Liver (tissue), 9 donors: Measurements from ENCODE around the gene SEMA5A. TPM values are rescaled to one million over a fixed set of nuclear protein-coding genes. Genes with fewer than 3 reads are reported as not detected.

ENCODE experiments used
- DNase-seq: peaks from one replicate; pipeline ENCODE4 v3.0.0-alpha.2; 2017; ENCODE audit warnings: low spot score
- H3K27ac ChIP-seq, 2 donors: one replicate each; pipeline ENCODE4 v1.7.0; 2013; ENCODE audit warnings: inconsistent platforms in 2 of 2, low read length in 2 of 2, control low read depth in 1 of 2, low read depth in 1 of 2, mild to moderate bottlenecking in 1 of 2
- H3K27me3 ChIP-seq, 4 donors: one replicate each; pipeline versions ENCODE4 v1.6.1 to v1.7.0; 2013; ENCODE audit warnings: low read length in 3 of 4, inconsistent platforms in 1 of 4, mild to moderate bottlenecking in 1 of 4, moderate library complexity in 1 of 4; ENCODE audit not compliant: control insufficient read depth in 4 of 4, insufficient read depth in 4 of 4
- H3K36me3 ChIP-seq, 4 donors: one replicate each; pipeline versions ENCODE4 v1.6.1 to v1.7.0; 2013; ENCODE audit warnings: low read length in 3 of 4, mild to moderate bottlenecking in 3 of 4, low read depth in 1 of 4, moderate library complexity in 1 of 4; ENCODE audit not compliant: control insufficient read depth in 4 of 4, insufficient read depth in 3 of 4
- H3K4me1 ChIP-seq, 4 donors: one replicate each; pipeline versions ENCODE4 v1.6.1 to v1.7.0; 2013; ENCODE audit warnings: low read length in 3 of 4, mild to moderate bottlenecking in 3 of 4, moderate library complexity in 1 of 4; ENCODE audit not compliant: control insufficient read depth in 4 of 4, insufficient read depth in 4 of 4
- H3K4me3 ChIP-seq, 3 donors: one replicate each; pipeline versions ENCODE4 v1.6.1 to v1.7.0; 2013; ENCODE audit warnings: low read length in 3 of 3, control low read depth in 1 of 3, low read depth in 1 of 3, mild to moderate bottlenecking in 1 of 3
- H3K9ac ChIP-seq, 2 donors: one replicate each; pipeline ENCODE4 v1.7.0; 2013; ENCODE audit warnings: low read length in 2 of 2, mild to moderate bottlenecking in 2 of 2, moderate library complexity in 2 of 2, control low read depth in 1 of 2, low read depth in 1 of 2
- H3K9me3 ChIP-seq, 4 donors: one replicate each; pipeline versions ENCODE4 v1.6.1 to v1.7.0; 2013; ENCODE audit warnings: low read length in 3 of 4; ENCODE audit not compliant: control insufficient read depth in 4 of 4
- CTCF ChIP-seq: fragments of 150-350 bp; IDR thresholded peaks from 2 replicates; pipeline ENCODE4 v1.5.1; 2017; ENCODE audit warnings: improper control_type of control experiment, low read depth, low read length; ENCODE audit not compliant: missing input control
- EGR1 ChIP-seq, 2 donors: IDR thresholded peaks; 2 replicates each; pipeline ENCODE4 v1.6.1; 2016 to 2018; ENCODE audit warnings: antibody characterized with exemption in 2 of 2, low read depth in 2 of 2
- FOXA2 ChIP-seq: IDR thresholded peaks from 2 replicates; pipeline ENCODE4 v1.6.1; 2016; ENCODE audit warnings: antibody characterized with exemption
- GABPA ChIP-seq, 2 donors: IDR thresholded peaks in 1 of 2; conservative IDR thresholded peaks in 1 of 2; 2 replicates each; pipeline ENCODE4 v1.6.1; 2016; ENCODE audit warnings: antibody characterized with exemption in 2 of 2, mild to moderate bottlenecking in 1 of 2, moderate library complexity in 1 of 2
- HNF4A ChIP-seq, 2 donors: conservative IDR thresholded peaks; 2 replicates each; pipeline ENCODE4 v1.6.1; 2016; ENCODE audit warnings: antibody characterized with exemption in 2 of 2, mild to moderate bottlenecking in 2 of 2
- HNF4G ChIP-seq: IDR thresholded peaks from 2 replicates; pipeline ENCODE4 v1.6.1; 2016; ENCODE audit warnings: antibody characterized with exemption
- NR2F2 ChIP-seq: IDR thresholded peaks from 2 replicates; pipeline ENCODE4 v1.6.1; 2016; ENCODE audit warnings: antibody characterized with exemption
- RXRA ChIP-seq, 2 donors: IDR thresholded peaks; 2 replicates each; pipeline ENCODE4 v1.6.1; 2017 to 2018; ENCODE audit warnings: antibody characterized with exemption in 2 of 2, mild to moderate bottlenecking in 1 of 2
- WGBS: extraction: QIAGEN DNeasy Blood & Tissue Kit; methylation state at CpG from one replicate; pipeline ENCODE4 v1.1.7; 2013; 5-methylcytosine and 5-hydroxymethylcytosine counted together
- polyA plus RNA-seq, 2 donors: library from polyadenylated mRNA; stranded (reverse) in 1 of 2; unstranded in 1 of 2; fragments of 200-250 nt in 1 of 2; fragments of >200 nt in 1 of 2; fragmentation: Nextera tagmentation in 1 of 2; extraction: Ambion mirVana in 1 of 2; gene quantifications; one replicate each; pipeline versions ENCODE4 v1.2.1 to v1.2.3, GENCODE V29; 2013 to 2015
- total RNA-seq, 2 donors: library from RNA; depleted of rRNA; stranded (reverse); fragments of >200 nt; gene quantifications; one replicate each; pipeline ENCODE4 v1.2.3, GENCODE V29; 2014
- TF ChIP-seq, protein P1 (sequence below): IDR thresholded peaks from 2 replicates; pipeline ENCODE4 v1.6.1; 2016; ENCODE audit warnings: antibody characterized with exemption, mild to moderate bottlenecking
- TF ChIP-seq, protein P2 (sequence below): IDR thresholded peaks from 2 replicates; pipeline ENCODE4 v1.6.1; 2016; ENCODE audit warnings: antibody characterized with exemption
- donor health status: healthy.
- donor health status: healthy.
- donor health status: healthy.
- donor health status: healthy.
- donor health status: healthy.

Gene SEMA5A
- total and polyA plus RNA-seq, 4 donors: 1.1 to 5.8 (median 3.2) TPM

DNA sequence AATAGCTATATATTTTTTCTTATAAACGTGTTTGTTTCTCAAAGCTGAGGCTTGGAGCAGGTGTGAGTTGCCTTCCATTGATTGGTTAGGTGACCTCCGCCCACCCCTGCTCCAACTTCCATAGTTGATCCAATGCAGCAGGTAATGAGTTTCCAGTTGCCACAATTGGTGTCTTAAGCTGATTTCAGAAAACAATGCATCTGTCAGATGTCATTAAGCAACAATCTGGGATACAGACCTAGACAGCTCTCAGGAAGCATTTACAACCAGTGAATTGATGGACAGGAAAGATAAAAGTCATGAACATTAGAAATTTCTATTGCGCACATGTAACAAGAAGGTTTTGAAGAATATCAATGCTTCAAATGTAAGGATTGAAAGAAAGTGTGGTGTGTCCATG is 510.5 kb downstream of the SEMA5A start:
- Histone ChIP-seq H3K4me3 (no peak overlapping the region), H3K9me3 (no peaks in the 10 kb centered on the region), H3K4me1 (no peaks in the 10 kb centered on the region), H3K27me3 (no peaks in the 10 kb centered on the region), H3K9ac (no peak overlapping the region), H3K27ac (no peak overlapping the region), H3K36me3 (no peaks in the 10 kb centered on the region)
- DNase-seq: no peak
- TF ChIP-seq HNF4G: no peak
- TF ChIP-seq, protein P1, sequence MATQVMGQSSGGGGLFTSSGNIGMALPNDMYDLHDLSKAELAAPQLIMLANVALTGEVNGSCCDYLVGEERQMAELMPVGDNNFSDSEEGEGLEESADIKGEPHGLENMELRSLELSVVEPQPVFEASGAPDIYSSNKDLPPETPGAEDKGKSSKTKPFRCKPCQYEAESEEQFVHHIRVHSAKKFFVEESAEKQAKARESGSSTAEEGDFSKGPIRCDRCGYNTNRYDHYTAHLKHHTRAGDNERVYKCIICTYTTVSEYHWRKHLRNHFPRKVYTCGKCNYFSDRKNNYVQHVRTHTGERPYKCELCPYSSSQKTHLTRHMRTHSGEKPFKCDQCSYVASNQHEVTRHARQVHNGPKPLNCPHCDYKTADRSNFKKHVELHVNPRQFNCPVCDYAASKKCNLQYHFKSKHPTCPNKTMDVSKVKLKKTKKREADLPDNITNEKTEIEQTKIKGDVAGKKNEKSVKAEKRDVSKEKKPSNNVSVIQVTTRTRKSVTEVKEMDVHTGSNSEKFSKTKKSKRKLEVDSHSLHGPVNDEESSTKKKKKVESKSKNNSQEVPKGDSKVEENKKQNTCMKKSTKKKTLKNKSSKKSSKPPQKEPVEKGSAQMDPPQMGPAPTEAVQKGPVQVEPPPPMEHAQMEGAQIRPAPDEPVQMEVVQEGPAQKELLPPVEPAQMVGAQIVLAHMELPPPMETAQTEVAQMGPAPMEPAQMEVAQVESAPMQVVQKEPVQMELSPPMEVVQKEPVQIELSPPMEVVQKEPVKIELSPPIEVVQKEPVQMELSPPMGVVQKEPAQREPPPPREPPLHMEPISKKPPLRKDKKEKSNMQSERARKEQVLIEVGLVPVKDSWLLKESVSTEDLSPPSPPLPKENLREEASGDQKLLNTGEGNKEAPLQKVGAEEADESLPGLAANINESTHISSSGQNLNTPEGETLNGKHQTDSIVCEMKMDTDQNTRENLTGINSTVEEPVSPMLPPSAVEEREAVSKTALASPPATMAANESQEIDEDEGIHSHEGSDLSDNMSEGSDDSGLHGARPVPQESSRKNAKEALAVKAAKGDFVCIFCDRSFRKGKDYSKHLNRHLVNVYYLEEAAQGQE: no peak
- TF ChIP-seq HNF4A (conservative IDR thresholded peaks at IDR 0.05): no peak
- TF ChIP-seq RXRA (IDR thresholded peaks at IDR 0.05): no peak
- TF ChIP-seq GABPA (IDR thresholded peaks at IDR 0.05 in 1 of 2, conservative IDR thresholded peaks at IDR 0.05 in 1 of 2): no peak
- TF ChIP-seq, protein P2, sequence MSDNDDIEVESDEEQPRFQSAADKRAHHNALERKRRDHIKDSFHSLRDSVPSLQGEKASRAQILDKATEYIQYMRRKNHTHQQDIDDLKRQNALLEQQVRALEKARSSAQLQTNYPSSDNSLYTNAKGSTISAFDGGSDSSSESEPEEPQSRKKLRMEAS: no peak
- no peak for TF ChIP-seq EGR1 (IDR thresholded peaks at IDR 0.05; ENCODE audit: low read depth in 2 of 2)
- TF ChIP-seq CTCF: no peak
- no peak for TF ChIP-seq NR2F2
- WGBS: 75% methylated on average over 3 of the region's 3 CpGs

- Histone ChIP-seq H3K36me3 (no peaks in the 10 kb centered on the region), H3K27ac (no peak overlapping the region), H3K9ac (no peak overlapping the region), H3K27me3 (no peaks in the 10 kb centered on the region), H3K4me1 (no peaks in the 10 kb centered on the region), H3K4me3 (no peak overlapping the region), H3K9me3 (no peaks in the 10 kb centered on the region)
- DNase-seq: no peak
- TF ChIP-seq, protein P2: no peak
- TF ChIP-seq, protein P1: no peak
- TF ChIP-seq FOXA2 (no peak), RXRA (IDR thresholded peaks at IDR 0.05) (no peak), HNF4G (no peak), NR2F2 (no peak), GABPA (IDR thresholded peaks at IDR 0.05 in 1 of 2, conservative IDR thresholded peaks at IDR 0.05 in 1 of 2) (no peak), HNF4A (conservative IDR thresholded peaks at IDR 0.05) (no peak)
- whole genome bisulfite sequencing: 81% methylated on average over 1 of the region's 1 CpG
Observed at GRCh38 chr5:9034649-9035048, 511.2 kb downstream of the SEMA5A start.
